HG03045 (cell line): Measurements from ENCODE around the gene DLD.
A peak's percentile ranks its signal among the peaks of the same experiment; 100 is the strongest.
"Not testable (repeated sequence)": the region's sequence is repeated elsewhere in the genome, so short reads cannot be mapped to it uniquely, and the experiment has no call there.

Experiments used
- ATAC-seq: cut with Tn5 transposase; IDR thresholded peaks from one replicate; pipeline ENCODE4 v1.9.1; 2021; ENCODE audit warnings: mild to moderate bottlenecking, moderate library complexity; ENCODE audit not compliant: unreplicated experiment

Gene DLD

GRCh38 chr7:107890962-107891635 is at the start of gene DLD:
Gene DLD (plus strand): TSS chr7:107891183. CDS start chr7:107891251, 68 bp downstream.
- ATAC-seq, result peak; percentile 99

- no peak for ATAC-seq
These were observed 48.8 kb upstream of the DLD start for GRCh38 chr7:107842213-107842612.

GRCh38 chr7:107843184-107843583 is 47.8 kb upstream of the DLD start:
- no peak for ATAC-seq

GRCh38 chr7:107846324-107846723 is 44.7 kb upstream of the DLD start:
- no peak for ATAC-seq

GRCh38 chr7:107847168-107847835 is 43.7 kb upstream of the DLD start:
- no peak for ATAC-seq

- not testable (repeated sequence) for ATAC-seq
These were observed 43.2 kb upstream of the DLD start for GRCh38 chr7:107847836-107848175.

GRCh38 chr7:107848211-107848610 is 42.8 kb upstream of the DLD start:
- ATAC-seq, result not testable (repeated sequence)

- no peak for ATAC-seq
These were observed 40.8 kb upstream of the DLD start for GRCh38 chr7:107850216-107850615.

GRCh38 chr7:107850643-107851042 is 40.3 kb upstream of the DLD start:
- ATAC-seq, result no peak

GRCh38 chr7:107854454-107854853 is 36.5 kb upstream of the DLD start:
- no peak for ATAC-seq

- no peak for ATAC-seq
These were observed 36.0 kb upstream of the DLD start for GRCh38 chr7:107854989-107855388.

GRCh38 chr7:107856806-107857540 is 34.0 kb upstream of the DLD start:
- no peak for ATAC-seq

GRCh38 chr7:107857541-107857912 is 33.5 kb upstream of the DLD start:
- no peak for ATAC-seq

GRCh38 chr7:107858280-107858679 is 32.7 kb upstream of the DLD start:
- ATAC-seq, result no peak

GRCh38 chr7:107860279-107860961 is 30.6 kb upstream of the DLD start:
- ATAC-seq, result no peak

- no peak for ATAC-seq
These were observed 29.9 kb upstream of the DLD start for GRCh38 chr7:107860981-107861652.

GRCh38 chr7:107865956-107866775 is 24.8 kb upstream of the DLD start:
- no peak for ATAC-seq

- ATAC-seq, result no peak
These were observed 23.0 kb upstream of the DLD start for GRCh38 chr7:107867858-107868466.

GRCh38 chr7:107870427-107871000 is 20.5 kb upstream of the DLD start:
- ATAC-seq, result no peak
